ENCODE data around the gene IGFBPL1.
A peak's percentile ranks its signal among the peaks of the same experiment; 100 is the strongest.

IGFBPL1 gene

GRCh38 chr9:38434365-38434764 is 10.1 kb upstream of the IGFBPL1 start:
- in situ Hi-C loops (cut with MboI; ENCODE audit: low sequenced_read_pairs, unreplicated experiment) = no loop called here
- TF ChIP-seq CTCF (IDR thresholded peaks at IDR 0.05; ENCODE audit: borderline replicate concordance, control extremely low read depth, extremely low read depth, insufficient read depth, missing control alignments) = no peak
- no peak for DNase-seq (ENCODE audit: low spot score)

- TF ChIP-seq CTCF (IDR thresholded peaks at IDR 0.05; ENCODE audit: borderline replicate concordance, control extremely low read depth, extremely low read depth, insufficient read depth, missing control alignments) = peak; percentile 43
- in situ Hi-C loops (cut with MboI; ENCODE audit: low sequenced_read_pairs, unreplicated experiment) = no loop called here
- DNase-seq (ENCODE audit: low spot score) = no peak
Observed at GRCh38 chr9:38432922-38433510, 8.8 kb upstream of the IGFBPL1 start.

GRCh38 chr9:38431116-38431515 is 6.9 kb upstream of the IGFBPL1 start:
- DNase-seq (ENCODE audit: low spot score) = no peak
- no peak for TF ChIP-seq CTCF (IDR thresholded peaks at IDR 0.05; ENCODE audit: borderline replicate concordance, control extremely low read depth, extremely low read depth, insufficient read depth, missing control alignments)
- in situ Hi-C loops (cut with MboI; ENCODE audit: low sequenced_read_pairs, unreplicated experiment) = no loop called here

GRCh38 chr9:38428062-38428461 is 3.8 kb upstream of the IGFBPL1 start:
- no peak for DNase-seq (ENCODE audit: low spot score)
- in situ Hi-C loops (cut with MboI; ENCODE audit: low sequenced_read_pairs, unreplicated experiment) = no loop called here
- TF ChIP-seq CTCF (IDR thresholded peaks at IDR 0.05; ENCODE audit: borderline replicate concordance, control extremely low read depth, extremely low read depth, insufficient read depth, missing control alignments) = no peak

GRCh38 chr9:38424918-38425317 is 664 bp upstream of the IGFBPL1 start:
- in situ Hi-C loops (cut with MboI; ENCODE audit: low sequenced_read_pairs, unreplicated experiment) = loop anchor here (25.0 kb wide), 1 partner anchor 262 kb away; no protein-coding TSS in a partner anchor
- TF ChIP-seq CTCF (IDR thresholded peaks at IDR 0.05; ENCODE audit: borderline replicate concordance, control extremely low read depth, extremely low read depth, insufficient read depth, missing control alignments) = no peak

GRCh38 chr9:38423273-38423972 is 831 bp downstream of the IGFBPL1 start:
- DNase-seq (ENCODE audit: low spot score) = no peak
- no peak for TF ChIP-seq CTCF (IDR thresholded peaks at IDR 0.05; ENCODE audit: borderline replicate concordance, control extremely low read depth, extremely low read depth, insufficient read depth, missing control alignments)
- in situ Hi-C loops (cut with MboI; ENCODE audit: low sequenced_read_pairs, unreplicated experiment) = loop anchor here (25.0 kb wide), 1 partner anchor 264 kb away; no protein-coding TSS in a partner anchor

More at GRCh38 chr9:38424918-38425317, 664 bp upstream of the IGFBPL1 start:
- DNase-seq (ENCODE audit: low spot score) = no peak

Data from GM13976 (cell line).